Astrocyte (in vitro differentiated cells and primary cell): ENCODE measurements around the gene AMFR. TPM values are rescaled to one million over a fixed set of nuclear protein-coding genes. Genes with fewer than 3 reads are reported as not detected.

Experiments
- DNase-seq: peaks from one replicate; pipeline ENCODE4 v3.0.0-alpha.2; 2010; ENCODE audit warnings: low read depth
- FAIRE-seq: peaks from 2 replicates; lab custom pipeline; 2011; peaks lifted over from hg19 to GRCh38; lab: Jason Lieb, UNC
- H2AFZ ChIP-seq: 2 replicates; pipeline ENCODE4 v1.6.0; 2012; ENCODE audit warnings: low read depth, low read length, inconsistent platforms
- H3K27ac ChIP-seq: 2 replicates; pipeline ENCODE4 v1.5.1; 2011; ENCODE audit warnings: low read depth, low read length, inconsistent platforms
- H3K27me3 ChIP-seq: 2 replicates; pipeline ENCODE4 v1.6.0; 2011; ENCODE audit warnings: low read length, inconsistent platforms; ENCODE audit not compliant: insufficient read depth
- H3K36me3 ChIP-seq: 2 replicates; pipeline ENCODE4 v1.5.1; 2011; ENCODE audit warnings: low read length, inconsistent platforms; ENCODE audit not compliant: insufficient read depth
- H3K4me1 ChIP-seq: 2 replicates; pipeline ENCODE4 v1.5.1; 2011; ENCODE audit warnings: low read length, inconsistent platforms; ENCODE audit not compliant: insufficient read depth
- H3K4me2 ChIP-seq: 2 replicates; pipeline ENCODE4 v1.6.0; 2012; ENCODE audit warnings: low read length, inconsistent platforms
- H3K4me3 ChIP-seq: 2 replicates; pipeline ENCODE4 v1.5.1; 2011; ENCODE audit warnings: low read depth, mild to moderate bottlenecking, low read length, inconsistent platforms; ENCODE audit not compliant: insufficient read depth
- H3K79me2 ChIP-seq: 2 replicates; pipeline ENCODE4 v1.6.0; 2012; ENCODE audit warnings: mild to moderate bottlenecking, low read length, inconsistent platforms; ENCODE audit not compliant: insufficient read depth
- H3K9ac ChIP-seq: 2 replicates; pipeline ENCODE4 v1.6.0; 2012; ENCODE audit warnings: mild to moderate bottlenecking, low read length, inconsistent platforms
- H3K9me3 ChIP-seq: 2 replicates; pipeline ENCODE4 v1.5.1; 2012; ENCODE audit warnings: low read depth, mild to moderate bottlenecking, low read length, inconsistent platforms; ENCODE audit not compliant: insufficient read depth
- H4K20me1 ChIP-seq: 2 replicates; pipeline ENCODE4 v1.6.0; 2012; ENCODE audit warnings: low read length, inconsistent platforms; ENCODE audit not compliant: insufficient read depth
- H3K27ac Mint-ChIP-seq: one replicate; pipeline ENCODE4 v1.8.0; 2021; ENCODE audit warnings: mild to moderate bottlenecking, mixed read lengths; ENCODE audit not compliant: unreplicated experiment
- H3K27me3 Mint-ChIP-seq: one replicate; pipeline ENCODE4 v1.8.0; 2021; ENCODE audit warnings: low read depth, mixed read lengths; ENCODE audit not compliant: unreplicated experiment
- H3K36me3 Mint-ChIP-seq: one replicate; pipeline ENCODE4 v1.8.0; 2021; ENCODE audit warnings: low read depth, mixed read lengths; ENCODE audit not compliant: unreplicated experiment
- H3K4me1 Mint-ChIP-seq: one replicate; pipeline ENCODE4 v1.8.0; 2021; ENCODE audit warnings: low read depth, mixed read lengths; ENCODE audit not compliant: unreplicated experiment
- H3K4me3 Mint-ChIP-seq: one replicate; pipeline ENCODE4 v1.8.0; 2021; ENCODE audit warnings: mild to moderate bottlenecking, moderate library complexity, mixed read lengths; ENCODE audit not compliant: unreplicated experiment
- H3K9me3 Mint-ChIP-seq: one replicate; pipeline ENCODE4 v1.8.0; 2021; ENCODE audit warnings: mild to moderate bottlenecking, mixed read lengths; ENCODE audit not compliant: unreplicated experiment
- EZH2 ChIP-seq: IDR thresholded peaks from 2 replicates; pipeline ENCODE4 v1.6.1; 2012; ENCODE audit warnings: mild to moderate bottlenecking, low read length, inconsistent platforms; ENCODE audit not compliant: insufficient read depth
- total RNA-seq: library from RNA; stranded (reverse); gene quantifications from 2 replicates; pipeline ENCODE4 v1.2.1, GENCODE V29; 2021
- TF ChIP-seq, protein P1 (sequence below): IDR thresholded peaks from 2 replicates; pipeline ENCODE4 v1.5.1; 2011; ENCODE audit warnings: low read depth, mild to moderate bottlenecking, inconsistent platforms, low read length, moderate library complexity; ENCODE audit not compliant: insufficient read depth

The AMFR gene
- total RNA-seq, 1 donor from 2014 or later = 86.2 TPM

DNA sequence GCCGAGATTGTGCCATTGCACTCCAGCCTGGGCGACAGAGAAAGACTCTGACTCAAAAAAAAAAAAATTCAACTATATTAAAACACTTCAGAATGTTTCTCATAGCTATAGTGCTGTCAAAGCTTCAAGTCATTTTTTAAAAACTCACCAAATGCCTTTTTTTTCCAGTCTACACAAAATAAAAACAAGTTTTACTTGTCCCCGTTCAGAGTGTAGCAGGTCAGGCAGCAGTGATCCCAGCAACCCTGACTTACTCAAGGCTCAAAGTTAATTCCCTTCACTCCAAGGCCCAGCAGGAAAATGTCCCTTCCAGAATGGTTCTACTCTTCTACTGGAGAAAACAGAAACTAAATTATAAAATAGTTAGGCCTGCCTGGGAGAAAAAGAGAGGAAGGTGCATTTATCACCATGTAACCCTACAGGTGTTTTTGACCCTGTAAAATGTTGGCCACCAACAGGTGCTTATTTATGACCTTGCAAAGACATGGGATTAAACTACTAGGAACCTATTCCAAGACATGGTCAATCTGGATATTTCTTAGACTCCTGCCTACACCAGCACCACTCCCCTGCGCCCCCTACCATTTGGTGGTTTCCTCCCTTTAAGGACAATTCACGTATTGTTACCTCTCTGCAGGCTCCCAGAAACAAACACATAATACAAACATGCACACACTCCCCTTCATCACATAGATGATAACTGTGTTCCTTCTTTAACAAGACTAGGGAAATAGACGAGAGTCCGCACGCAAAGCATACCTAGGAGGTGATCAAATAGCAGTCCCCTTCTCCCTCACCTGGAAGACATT is 5.4 kb downstream of the AMFR start:
- H3K27me3 ChIP-seq = no peaks in the 10 kb centered on the region
- H3K36me3 ChIP-seq = no peaks in the 10 kb centered on the region
- H3K36me3 Mint-ChIP-seq = peaks cover 1% of the 10 kb centered on the region
- no peak overlapping the region for H3K9ac ChIP-seq
- H3K4me3 ChIP-seq = no peak overlapping the region
- FAIRE-seq (no peak), DNase-seq (no peak)
- H3K4me1 ChIP-seq = peaks cover 8% of the 10 kb centered on the region
- H3K9me3 ChIP-seq = no peaks in the 10 kb centered on the region
- H3K27ac ChIP-seq = no peak overlapping the region
- H3K9me3 Mint-ChIP-seq = no peaks in the 10 kb centered on the region
- H3K4me3 Mint-ChIP-seq = no peak overlapping the region
- TF ChIP-seq EZH2 = no peak
- TF ChIP-seq, protein P1, sequence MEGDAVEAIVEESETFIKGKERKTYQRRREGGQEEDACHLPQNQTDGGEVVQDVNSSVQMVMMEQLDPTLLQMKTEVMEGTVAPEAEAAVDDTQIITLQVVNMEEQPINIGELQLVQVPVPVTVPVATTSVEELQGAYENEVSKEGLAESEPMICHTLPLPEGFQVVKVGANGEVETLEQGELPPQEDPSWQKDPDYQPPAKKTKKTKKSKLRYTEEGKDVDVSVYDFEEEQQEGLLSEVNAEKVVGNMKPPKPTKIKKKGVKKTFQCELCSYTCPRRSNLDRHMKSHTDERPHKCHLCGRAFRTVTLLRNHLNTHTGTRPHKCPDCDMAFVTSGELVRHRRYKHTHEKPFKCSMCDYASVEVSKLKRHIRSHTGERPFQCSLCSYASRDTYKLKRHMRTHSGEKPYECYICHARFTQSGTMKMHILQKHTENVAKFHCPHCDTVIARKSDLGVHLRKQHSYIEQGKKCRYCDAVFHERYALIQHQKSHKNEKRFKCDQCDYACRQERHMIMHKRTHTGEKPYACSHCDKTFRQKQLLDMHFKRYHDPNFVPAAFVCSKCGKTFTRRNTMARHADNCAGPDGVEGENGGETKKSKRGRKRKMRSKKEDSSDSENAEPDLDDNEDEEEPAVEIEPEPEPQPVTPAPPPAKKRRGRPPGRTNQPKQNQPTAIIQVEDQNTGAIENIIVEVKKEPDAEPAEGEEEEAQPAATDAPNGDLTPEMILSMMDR = no peak
- no peak overlapping the region for H2AFZ ChIP-seq
- H3K4me1 Mint-ChIP-seq = peaks cover 14% of the 10 kb centered on the region
- H3K27me3 Mint-ChIP-seq = no peaks in the 10 kb centered on the region
- H3K27ac Mint-ChIP-seq = no peak overlapping the region
- H4K20me1 ChIP-seq = peaks cover 70% of the 10 kb centered on the region
- H3K79me2 ChIP-seq = peaks cover 94% of the 10 kb centered on the region
- H3K4me2 ChIP-seq = no peak overlapping the region

DNA sequence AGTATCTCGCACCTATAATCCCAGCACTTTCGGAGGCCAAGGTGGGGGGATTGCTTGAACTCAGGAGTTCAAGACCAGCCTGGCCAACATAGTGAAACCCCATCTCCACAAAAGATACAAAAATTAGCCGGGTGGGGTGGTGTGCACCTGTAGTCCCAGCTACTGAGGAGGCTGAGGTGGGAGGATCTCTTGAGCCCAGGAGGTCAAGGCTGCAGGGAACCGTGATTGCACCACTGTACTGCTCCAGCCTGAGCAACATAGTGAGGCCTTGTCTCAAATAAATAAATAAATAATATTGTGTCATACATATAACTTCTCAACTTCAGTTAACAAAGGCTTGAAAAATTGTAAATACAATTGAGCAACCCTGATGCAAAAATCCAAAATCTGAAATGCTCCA is 8.2 kb downstream of the AMFR start:
- FAIRE-seq = no peak
- H3K27me3 Mint-ChIP-seq = no peaks in the 10 kb centered on the region
- Histone ChIP-seq H3K4me1 (no peaks in the 10 kb centered on the region), H4K20me1 (peaks cover 57% of the 10 kb centered on the region), H2AFZ (no peak overlapping the region), H3K9me3 (no peaks in the 10 kb centered on the region), H3K27ac (no peak overlapping the region), H3K9ac (no peak overlapping the region), H3K4me2 (no peak overlapping the region), H3K4me3 (no peak overlapping the region), H3K27me3 (no peaks in the 10 kb centered on the region), H3K36me3 (no peaks in the 10 kb centered on the region), H3K79me2 (peaks cover 80% of the 10 kb centered on the region)
- peaks cover 1% of the 10 kb centered on the region for H3K36me3 Mint-ChIP-seq
- peaks cover 6% of the 10 kb centered on the region for H3K4me1 Mint-ChIP-seq
- H3K27ac Mint-ChIP-seq = no peak overlapping the region
- TF ChIP-seq, protein P1 = no peak
- no peak for TF ChIP-seq EZH2
- no peak overlapping the region for H3K4me3 Mint-ChIP-seq
- H3K9me3 Mint-ChIP-seq = no peaks in the 10 kb centered on the region
- no peak for DNase-seq

DNA sequence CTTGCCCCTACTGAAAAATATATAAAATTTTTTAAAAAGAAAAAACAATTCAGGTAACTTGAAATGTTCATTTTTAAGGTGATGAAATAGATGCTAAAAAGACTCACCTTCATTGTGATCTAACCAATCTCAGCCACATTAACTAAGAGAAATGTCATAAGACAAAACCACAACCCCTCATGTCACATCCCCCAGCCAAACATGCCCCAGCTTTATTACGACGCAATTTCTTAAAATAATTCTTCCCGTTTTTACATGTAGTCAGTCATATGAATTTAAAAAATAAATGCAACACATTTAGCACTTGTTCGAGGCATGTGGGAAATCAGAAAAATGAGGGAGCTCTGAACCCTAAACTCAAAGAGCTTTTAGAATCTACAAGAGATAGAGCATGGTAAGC is 9.5 kb downstream of the AMFR start:
- no peak for FAIRE-seq
- no peak overlapping the region for H3K27ac ChIP-seq
- peaks cover 7% of the 10 kb centered on the region for H3K36me3 ChIP-seq
- H4K20me1 ChIP-seq = peaks cover 48% of the 10 kb centered on the region
- no peak overlapping the region for H3K4me3 ChIP-seq
- H3K27me3 ChIP-seq = no peaks in the 10 kb centered on the region
- peaks cover 69% of the 10 kb centered on the region for H3K79me2 ChIP-seq
- no peak overlapping the region for H3K4me3 Mint-ChIP-seq
- TF ChIP-seq, protein P1 = no peak
- no peak for TF ChIP-seq EZH2
- H3K4me1 ChIP-seq = no peaks in the 10 kb centered on the region
- H2AFZ ChIP-seq = no peak overlapping the region
- DNase-seq = no peak
- peaks cover 2% of the 10 kb centered on the region for H3K36me3 Mint-ChIP-seq
- peaks cover 3% of the 10 kb centered on the region for H3K4me1 Mint-ChIP-seq
- H3K9me3 Mint-ChIP-seq = no peaks in the 10 kb centered on the region
- H3K27me3 Mint-ChIP-seq = no peaks in the 10 kb centered on the region
- no peak overlapping the region for H3K4me2 ChIP-seq
- no peak overlapping the region for H3K9ac ChIP-seq
- no peak overlapping the region for H3K27ac Mint-ChIP-seq
- no peaks in the 10 kb centered on the region for H3K9me3 ChIP-seq
